Stomach (tissue), 4 donors: Measurements from ENCODE around the gene CHCHD6.

ENCODE experiments used
- CTCF ChIP-seq, 7 experiments: fragments of 450-650 bp in 4 of 7; fragments of 200-600 bp in 3 of 7; sonication (generic) in 3 of 7; IDR thresholded peaks; one replicate each; pipeline ENCODE4 v1.5.1; 2016 to 2019; ENCODE audit warnings: antibody characterized with exemption in 7 of 7, control low read depth in 2 of 7, mild to moderate bottlenecking in 1 of 7
- POLR2A ChIP-seq, 4 donors: fragments of 450-650 bp; IDR thresholded peaks; one replicate each; pipeline ENCODE4 v1.6.1; 2016; ENCODE audit warnings: antibody characterized with exemption in 4 of 4, control low read depth in 2 of 4, mild to moderate bottlenecking in 1 of 4, moderate library complexity in 1 of 4
- POLR2AphosphoS5 ChIP-seq, 3 donors: sonication (generic); formaldehyde crosslinking; IDR thresholded peaks; one replicate each; pipeline ENCODE4 v1.6.1; 2016; ENCODE audit warnings: antibody characterized with exemption in 3 of 3

GRCh38 chr3:126897943-126898342 is 193.9 kb downstream of the CHCHD6 start:
- no peak for TF ChIP-seq CTCF (IDR thresholded peaks at IDR 0.05)
- no peak for TF ChIP-seq POLR2AphosphoS5 (IDR thresholded peaks at IDR 0.05)
- no peak for TF ChIP-seq POLR2A (IDR thresholded peaks at IDR 0.05)
